ENCODE results near the gene FAM184B. TPM values are rescaled to one million over a fixed set of nuclear protein-coding genes. Genes with fewer than 3 reads are reported as not detected.
"Not testable (repeated sequence)": the region's sequence is repeated elsewhere in the genome, so short reads cannot be mapped to it uniquely, and the experiment has no call there.

FAM184B gene
- total RNA-seq, 1 donor from 2014 or later = under 0.01 TPM

- DNase-seq (ENCODE audit: low read depth in 2 of 2) = no peak
Measured at GRCh38 chr4:17718471-17718870, 63.0 kb downstream of the FAM184B start.

DNA sequence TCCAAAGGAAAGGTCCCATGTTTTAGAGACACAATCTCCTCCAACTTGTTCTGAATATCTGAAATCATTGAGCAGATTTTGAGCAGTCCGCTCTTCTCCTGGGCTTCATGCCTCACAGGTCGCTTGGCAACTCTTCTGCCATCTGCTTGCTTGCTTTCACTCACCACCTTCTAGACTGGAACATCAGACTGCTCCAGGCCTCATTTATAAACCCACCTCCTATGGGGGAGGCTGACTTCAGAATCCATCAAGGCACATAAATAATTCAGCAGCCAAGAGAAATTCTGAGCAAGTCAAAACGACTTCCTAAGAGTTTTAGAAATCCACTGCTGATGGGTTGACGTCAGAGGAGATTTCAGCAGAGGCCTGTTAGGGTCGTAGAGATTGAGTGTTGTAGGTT, 64.1 kb downstream of the FAM184B start:
- DNase-seq (ENCODE audit: low read depth in 2 of 2) = no peak

GRCh38 chr4:17715511-17715910, 65.9 kb downstream of the FAM184B start:
- no peak for DNase-seq (ENCODE audit: low read depth in 2 of 2)

DNA sequence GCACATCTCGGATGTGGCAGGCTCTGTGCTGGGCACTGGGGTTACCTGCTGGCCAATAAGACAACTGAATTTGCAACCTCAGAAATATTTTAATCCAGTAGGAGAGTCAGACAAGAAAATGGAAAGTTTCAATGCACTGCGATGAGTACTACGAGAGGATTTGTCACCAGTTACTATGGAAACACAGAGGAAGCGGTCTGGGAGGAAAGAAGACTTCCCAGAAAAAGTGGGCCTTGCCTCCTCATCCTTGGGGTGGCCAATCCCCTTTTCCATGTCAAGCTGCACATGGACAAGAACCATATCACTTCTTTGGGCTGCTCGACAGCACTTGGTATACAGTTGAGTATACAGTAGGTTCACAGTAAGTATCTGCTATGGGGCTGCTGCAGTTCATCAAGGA, 67.6 kb downstream of the FAM184B start:
- no peak for DNase-seq (ENCODE audit: low read depth in 2 of 2)

DNA sequence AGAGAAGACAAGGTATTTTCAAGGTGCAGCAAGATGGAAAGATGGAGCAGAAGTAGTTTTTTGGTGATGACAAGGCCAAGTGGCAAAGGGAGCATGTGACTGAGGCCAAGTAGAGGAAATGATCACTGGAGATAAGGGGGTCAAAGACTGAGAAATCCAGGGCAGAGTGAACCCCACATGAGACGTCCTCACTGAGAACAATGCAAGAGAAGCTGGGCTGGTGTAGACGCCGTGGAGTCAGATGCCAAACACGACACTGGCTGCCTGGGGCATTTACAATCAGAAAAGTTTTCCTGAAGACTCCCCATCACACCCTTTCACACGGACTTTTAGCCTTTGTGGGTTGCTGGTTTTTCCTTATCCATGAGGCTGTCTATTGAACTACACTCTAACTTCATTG, 69.3 kb downstream of the FAM184B start:
- DNase-seq (ENCODE audit: low read depth in 2 of 2) = no peak

DNA sequence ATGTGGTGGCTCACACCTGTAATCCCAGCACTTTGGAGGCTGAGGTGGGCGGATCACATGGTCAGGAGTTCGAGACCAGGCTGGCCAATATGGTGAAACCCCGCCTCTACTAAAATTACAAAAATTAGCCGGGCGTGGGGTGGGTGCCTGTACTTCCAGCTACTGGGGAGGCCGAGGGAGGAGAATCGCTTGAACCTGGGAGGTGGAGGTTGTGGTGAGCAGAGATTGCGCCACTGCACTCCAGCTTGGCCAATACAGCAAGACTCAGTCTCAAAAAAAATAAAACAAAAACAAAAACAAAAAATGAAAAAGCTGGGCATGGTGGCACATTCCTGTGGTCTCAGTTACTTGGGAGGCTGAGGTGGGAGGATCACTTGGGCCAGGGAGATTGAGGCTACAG, 70.2 kb downstream of the FAM184B start:
- not testable (repeated sequence) for DNase-seq (ENCODE audit: low read depth in 2 of 2)

- DNase-seq (ENCODE audit: low read depth in 2 of 2) = no peak
Measured at GRCh38 chr4:17709763-17710068, 71.7 kb downstream of the FAM184B start.

DNA sequence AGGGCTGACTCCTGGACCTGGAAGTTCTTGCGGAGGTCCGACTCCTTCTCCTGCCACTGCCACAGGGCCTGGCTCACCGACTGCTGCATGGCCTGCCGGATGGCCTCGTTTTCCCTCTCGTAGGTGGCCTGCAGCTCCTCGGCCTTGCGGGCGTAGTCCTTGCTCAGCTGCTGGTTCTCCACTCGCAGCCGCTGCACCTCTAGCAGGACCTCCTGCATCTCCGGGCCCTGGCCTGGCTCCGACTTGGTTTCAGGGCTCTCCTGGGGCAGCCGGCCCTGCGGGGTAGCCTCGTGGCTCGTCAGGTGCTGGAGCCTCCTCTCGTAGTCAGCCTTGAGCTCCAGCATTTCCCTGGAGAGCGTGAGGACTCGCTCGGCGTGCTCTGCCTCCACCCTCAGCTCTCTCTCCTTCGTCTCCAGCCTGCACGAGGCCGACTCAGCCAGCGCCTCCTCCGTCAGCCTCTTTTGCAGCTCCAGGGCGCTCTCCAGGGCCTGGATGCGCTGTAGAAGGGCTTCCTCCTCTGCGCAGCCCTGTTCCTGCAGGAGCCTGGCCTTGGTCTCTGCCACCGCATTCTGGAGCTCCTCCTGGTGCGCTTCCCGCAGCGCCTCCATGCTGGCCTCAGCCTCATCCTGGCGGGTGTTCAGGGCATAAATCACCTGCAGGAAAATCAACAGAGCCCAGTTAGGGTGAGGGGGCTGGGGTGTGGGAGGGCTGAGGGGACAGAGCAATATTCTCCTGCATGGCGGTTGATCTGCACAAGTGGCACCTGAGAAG, 72.2 kb downstream of the FAM184B start:
- DNase-seq (ENCODE audit: low read depth in 2 of 2) = no peak

GRCh38 chr4:17707671-17708070, 73.8 kb downstream of the FAM184B start:
- no peak for DNase-seq (ENCODE audit: low read depth in 2 of 2)

- no peak for DNase-seq (ENCODE audit: low read depth in 2 of 2)
Measured at GRCh38 chr4:17705107-17705506, 76.3 kb downstream of the FAM184B start.

GRCh38 chr4:17704020-17704650, 77.3 kb downstream of the FAM184B start:
- DNase-seq (ENCODE audit: low read depth in 2 of 2) = no peak

GRCh38 chr4:17702641-17703040, 78.8 kb downstream of the FAM184B start:
- no peak for DNase-seq (ENCODE audit: low read depth in 2 of 2)

DNA sequence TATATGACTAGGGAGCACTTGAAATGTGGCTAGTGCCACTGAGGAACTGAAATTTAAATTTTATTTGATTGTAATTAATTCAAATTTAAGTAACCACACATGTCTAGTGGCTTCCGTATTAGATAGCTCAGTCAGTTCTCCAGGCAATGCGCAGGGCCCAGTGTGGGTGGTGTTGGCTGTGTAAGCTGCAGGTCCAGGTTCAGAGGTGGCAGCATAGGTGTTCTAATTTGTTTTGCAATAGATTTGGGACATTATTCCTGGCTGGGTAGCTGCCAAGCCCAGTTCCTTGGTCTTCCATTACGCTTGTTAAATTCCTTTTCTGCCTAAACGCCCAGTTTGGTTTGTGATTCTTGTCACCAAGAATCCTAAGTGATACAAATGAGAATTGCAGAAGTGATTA, 79.5 kb downstream of the FAM184B start:
- no peak for DNase-seq (ENCODE audit: low read depth in 2 of 2)

GRCh38 chr4:17701138-17701839, 80.1 kb downstream of the FAM184B start:
- DNase-seq (ENCODE audit: low read depth in 2 of 2) = no peak

DNA sequence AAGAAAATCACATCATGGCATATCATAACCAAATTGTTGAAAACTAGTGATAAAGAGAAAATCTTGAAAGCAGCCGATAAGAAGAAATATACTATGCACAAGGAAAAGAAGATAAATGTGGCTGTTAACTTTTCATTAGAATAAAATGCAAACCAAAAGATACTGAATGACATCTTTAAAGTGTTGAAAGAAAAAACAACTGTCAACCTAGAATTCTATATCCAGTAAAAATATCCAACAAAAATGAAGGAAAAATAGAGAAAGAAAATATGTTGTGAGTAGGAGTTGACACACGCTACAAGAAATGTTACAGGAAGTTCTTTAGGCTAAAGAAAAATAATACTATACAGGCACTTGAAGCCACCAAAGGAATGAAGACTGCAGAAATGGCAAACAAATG, 82.0 kb downstream of the FAM184B start:
- DNase-seq (ENCODE audit: low read depth in 2 of 2) = no peak

GRCh38 chr4:17698116-17698515, 83.3 kb downstream of the FAM184B start:
- DNase-seq (ENCODE audit: low read depth in 2 of 2) = no peak

GRCh38 chr4:17695341-17695740, 86.1 kb downstream of the FAM184B start:
- DNase-seq (ENCODE audit: low read depth in 2 of 2) = no peak

- DNase-seq (ENCODE audit: low read depth in 2 of 2) = no peak
Measured at GRCh38 chr4:17694552-17694951, 86.9 kb downstream of the FAM184B start.

GRCh38 chr4:17690898-17691297, 90.5 kb downstream of the FAM184B start:
- DNase-seq (ENCODE audit: low read depth in 2 of 2) = no peak

GRCh38 chr4:17690135-17690534, 91.3 kb downstream of the FAM184B start:
- no peak for DNase-seq (ENCODE audit: low read depth in 2 of 2)

GRCh38 chr4:17688011-17688441, 93.4 kb downstream of the FAM184B start:
- DNase-seq (ENCODE audit: low read depth in 2 of 2) = no peak

DNA sequence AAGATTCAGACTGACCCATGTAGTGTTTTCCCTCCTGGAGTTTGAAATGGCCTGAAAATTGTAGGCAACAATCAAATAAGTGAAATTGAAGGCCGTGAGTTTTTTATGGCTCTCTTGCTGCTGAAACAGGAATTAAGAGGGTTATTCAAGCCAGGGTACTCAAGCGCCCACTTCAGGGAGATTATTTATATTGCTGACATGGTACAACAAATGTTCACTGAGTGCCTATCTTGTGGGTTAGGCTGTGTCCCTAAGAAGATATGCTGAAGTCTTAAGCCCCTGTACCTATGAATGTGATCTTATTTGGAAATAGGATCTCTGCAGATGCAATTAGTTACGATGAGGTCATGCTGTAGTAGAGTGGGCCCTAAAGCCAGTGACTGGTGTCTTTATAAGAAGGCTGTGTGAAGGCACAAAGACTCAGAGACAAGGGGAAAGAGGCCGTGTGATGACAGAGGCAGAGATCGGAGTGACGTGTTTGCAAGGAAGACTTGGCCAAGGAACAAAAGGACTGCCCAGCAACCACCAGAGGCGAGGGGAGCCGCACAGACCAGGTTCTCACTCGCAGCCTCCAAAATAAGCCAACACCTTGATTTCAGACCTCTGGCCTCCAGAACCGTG, 94.1 kb downstream of the FAM184B start:
- no peak for DNase-seq (ENCODE audit: low read depth in 2 of 2)
